H1 (cell line): ENCODE results near the gene KDM1A. TPM values are rescaled to one million over a fixed set of nuclear protein-coding genes. Genes with fewer than 3 reads are reported as not detected.

Experiments
- CTCF ChIA-PET: fragments of 300-600 bp; sonication (Branson Sonifier 250); formaldehyde crosslinking; loops from one replicate; lab custom pipeline; 2021; ENCODE audit not compliant: partially characterized antibody; lab: Charles Lee
- POLR2A ChIA-PET: fragments of 300-600 bp; sonication (Branson Sonifier 250); formaldehyde crosslinking; loops from one replicate; lab custom pipeline; 2021; ENCODE audit warnings: inconsistent platforms; ENCODE audit not compliant: partially characterized antibody; lab: Charles Lee
- DNase-seq, 2 experiments: peaks; one replicate each; pipeline versions ENCODE4 v3.0.0 to v3.0.0-alpha.2; 2010 to 2022; ENCODE audit warnings: low spot score in 2 of 2, low read depth in 1 of 2, mixed read lengths in 1 of 2
- FAIRE-seq: peaks from 2 replicates; lab custom pipeline; 2011; peaks lifted over from hg19 to GRCh38; lab: Jason Lieb, UNC
- H2AFZ ChIP-seq: 2 replicates; pipeline ENCODE4 v1.8.1; 2012; ENCODE audit warnings: low read length, inconsistent platforms
- H2AK5ac ChIP-seq: 2 replicates; pipeline ENCODE4 v1.6.1; 2013; ENCODE audit warnings: low read depth, low read length
- H2BK120ac ChIP-seq: replicated peaks from 2 replicates; pipeline ENCODE3; 2013; ENCODE audit warnings: low read depth, low read length, inconsistent platforms
- H2BK12ac ChIP-seq: 2 replicates; pipeline ENCODE4 v1.6.1; 2013; ENCODE audit warnings: low read depth, low read length
- H2BK15ac ChIP-seq: 2 replicates; pipeline ENCODE4 v1.6.1; 2013; ENCODE audit warnings: low read length
- H2BK20ac ChIP-seq: 2 replicates; pipeline ENCODE4 v1.6.1; 2013; ENCODE audit warnings: low read length
- H2BK5ac ChIP-seq: 2 replicates; pipeline ENCODE4 v1.6.1; 2013; ENCODE audit warnings: low read depth, low read length
- H3K14ac ChIP-seq: 2 replicates; pipeline ENCODE4 v1.6.1; 2013; ENCODE audit warnings: inconsistent platforms; ENCODE audit not compliant: insufficient read length
- H3K18ac ChIP-seq: 2 replicates; pipeline ENCODE4 v1.6.1; 2013; ENCODE audit warnings: low read length; ENCODE audit errors: extremely low read depth
- H3K23ac ChIP-seq: 2 replicates; pipeline ENCODE4 v1.6.1; 2013; ENCODE audit warnings: inconsistent platforms; ENCODE audit not compliant: insufficient read length
- H3K23me2 ChIP-seq: 2 replicates; pipeline ENCODE4 v1.6.1; 2013; ENCODE audit warnings: low read depth, low read length
- H3K27ac ChIP-seq: 2 replicates; pipeline ENCODE4 v1.6.1; 2011; ENCODE audit warnings: low read depth, low read length, inconsistent platforms
- H3K27me3 ChIP-seq, 4 experiments: replicated peaks in 1 of 4; 1 replicate in 1 of 4; 2 replicates in 3 of 4; pipeline versions ENCODE4 v1.6.1 to v1.8.1; 2011 to 2013; ENCODE audit warnings: low read length in 3 of 4, mild to moderate bottlenecking in 3 of 4, inconsistent platforms in 2 of 4, mixed read lengths in 2 of 4, moderate library complexity in 1 of 4; ENCODE audit not compliant: control insufficient read depth in 3 of 4, insufficient read depth in 3 of 4; ENCODE audit errors: extremely low read depth in 1 of 4
- H3K36me3 ChIP-seq, 4 experiments: 2 replicates each; pipeline versions ENCODE4 v1.6.1 to v1.8.1; 2011 to 2013; ENCODE audit warnings: mild to moderate bottlenecking in 4 of 4, low read length in 3 of 4, moderate library complexity in 2 of 4, control low read depth in 1 of 4, inconsistent platforms in 1 of 4; ENCODE audit not compliant: insufficient read depth in 4 of 4, control insufficient read depth in 2 of 4
- H3K4ac ChIP-seq: replicated peaks from 2 replicates; pipeline ENCODE3; 2013; ENCODE audit warnings: low read length, low read depth, mixed read lengths, inconsistent platforms; ENCODE audit not compliant: insufficient read length
- H3K4me1 ChIP-seq, 4 experiments: replicated peaks in 1 of 4; 1 replicate in 1 of 4; 2 replicates in 3 of 4; pipeline versions ENCODE4 v1.6.1 to v1.8.1; 2011 to 2013; ENCODE audit warnings: low read length in 3 of 4, inconsistent platforms in 2 of 4, mixed read lengths in 1 of 4; ENCODE audit not compliant: insufficient read depth in 4 of 4, control insufficient read depth in 3 of 4
- H3K4me2 ChIP-seq, 2 experiments: 2 replicates each; pipeline versions ENCODE4 v1.6.1 to v1.8.1; 2011 to 2013; ENCODE audit warnings: low read depth in 2 of 2, low read length in 2 of 2, control low read depth in 1 of 2, inconsistent platforms in 1 of 2, mild to moderate bottlenecking in 1 of 2; ENCODE audit not compliant: insufficient read depth in 1 of 2
- H3K4me3 ChIP-seq, 4 experiments: fragments of 200-600, 300-600 bp in 1 of 4; sonication (generic), shearing (Covaris generic), sonication (Bioruptor Twin) in 1 of 4; 2 replicates each; pipeline versions ENCODE4 v1.5.1 to v1.8.1; 2011 to 2016; ENCODE audit warnings: low read length in 4 of 4, low read depth in 3 of 4, control low read depth in 2 of 4, inconsistent platforms in 2 of 4, mild to moderate bottlenecking in 2 of 4, mixed read lengths in 1 of 4, moderate library complexity in 1 of 4; ENCODE audit not compliant: insufficient read depth in 2 of 4; ENCODE audit errors: extremely low read depth in 1 of 4
- H3K56ac ChIP-seq: replicated peaks from 2 replicates; pipeline ENCODE3; 2013; ENCODE audit warnings: low read depth, mild to moderate bottlenecking, mixed read lengths, low read length, inconsistent platforms; ENCODE audit not compliant: insufficient read length
- H3K79me1 ChIP-seq: 2 replicates; pipeline ENCODE4 v1.6.1; 2013; ENCODE audit warnings: low read depth, low read length, control low read depth
- H3K79me2 ChIP-seq, 2 experiments: 2 replicates each; pipeline versions ENCODE4 v1.6.1 to v1.8.1; 2012 to 2013; ENCODE audit warnings: low read length in 2 of 2, mild to moderate bottlenecking in 2 of 2, inconsistent platforms in 1 of 2; ENCODE audit not compliant: insufficient read depth in 2 of 2, control insufficient read depth in 1 of 2
- H3K9ac ChIP-seq, 4 experiments: replicated peaks in 1 of 4; 1 replicate in 1 of 4; 2 replicates in 3 of 4; pipeline versions ENCODE4 v1.6.1 to v1.8.1; 2011 to 2013; ENCODE audit warnings: low read depth in 3 of 4, low read length in 3 of 4, control low read depth in 2 of 4, mild to moderate bottlenecking in 2 of 4, moderate library complexity in 2 of 4, inconsistent platforms in 1 of 4; ENCODE audit errors: extremely low read depth in 1 of 4
- H3K9me3 ChIP-seq, 2 experiments: 2 replicates each; pipeline versions ENCODE4 v1.6.1 to v1.8.1; 2012 to 2013; ENCODE audit warnings: mild to moderate bottlenecking in 2 of 2, moderate library complexity in 2 of 2, control low read depth in 1 of 2, inconsistent platforms in 1 of 2, low read depth in 1 of 2, low read length in 1 of 2, mixed read lengths in 1 of 2; ENCODE audit not compliant: insufficient read depth in 2 of 2
- H4K20me1 ChIP-seq, 2 experiments: replicated peaks in 1 of 2; 2 replicates each; pipeline versions ENCODE3 to v1.8.1; 2011 to 2013; ENCODE audit warnings: inconsistent platforms in 2 of 2, low read length in 2 of 2, mild to moderate bottlenecking in 1 of 2; ENCODE audit not compliant: insufficient read depth in 2 of 2, control insufficient read depth in 1 of 2
- H4K5ac ChIP-seq: 2 replicates; pipeline ENCODE4 v1.6.1; 2013; ENCODE audit warnings: low read length, low read depth, mixed read lengths, inconsistent platforms; ENCODE audit not compliant: insufficient read length
- H4K8ac ChIP-seq: 2 replicates; pipeline ENCODE4 v1.8.0; 2013; ENCODE audit warnings: mild to moderate bottlenecking, moderate library complexity, low read length, inconsistent platforms; ENCODE audit not compliant: insufficient read depth; ENCODE audit errors: extremely low read depth
- H4K91ac ChIP-seq: replicated peaks from 2 replicates; pipeline ENCODE3; 2013; ENCODE audit warnings: low read length, mixed read lengths, inconsistent platforms; ENCODE audit not compliant: insufficient read length
- BRCA1 ChIP-seq: IDR thresholded peaks from 2 replicates; pipeline ENCODE4 v1.6.1; 2012; ENCODE audit warnings: low read depth, low read length, improper control_type of control experiment
- CBX5 ChIP-seq: fragments of 300-800, 300-1000 bp; sonication (generic); IDR thresholded peaks from 2 replicates; pipeline ENCODE4 v1.7.1; 2016; ENCODE audit warnings: antibody characterized with exemption, low read length, low read depth
- EP300 ChIP-seq, 2 experiments: IDR thresholded peaks; 1 replicate in 1 of 2; 2 replicates in 1 of 2; pipeline ENCODE4 v1.6.1; 2011 to 2012; ENCODE audit warnings: low read depth in 2 of 2, low read length in 2 of 2, mild to moderate bottlenecking in 2 of 2, borderline replicate concordance in 1 of 2, inconsistent platforms in 1 of 2, moderate library complexity in 1 of 2
- HDAC2 ChIP-seq, 2 experiments: fragments of 300-600 bp in 1 of 2; sonication (generic) in 1 of 2; IDR thresholded peaks; 2 replicates each; pipeline ENCODE4 v1.6.1; 2011 to 2012; ENCODE audit warnings: low read depth in 2 of 2, low read length in 2 of 2, mild to moderate bottlenecking in 2 of 2, moderate library complexity in 2 of 2, borderline replicate concordance in 1 of 2, inconsistent platforms in 1 of 2
- POLR2A ChIP-seq, 2 experiments: IDR thresholded peaks; 1 replicate in 1 of 2; 2 replicates in 1 of 2; pipeline ENCODE4 v1.6.1; 2011; ENCODE audit warnings: low read depth in 2 of 2, low read length in 2 of 2, mild to moderate bottlenecking in 2 of 2; ENCODE audit errors: control extremely low read depth in 1 of 2
- TAF1 ChIP-seq: IDR thresholded peaks from 2 replicates; pipeline ENCODE4 v1.6.1; 2011; ENCODE audit warnings: mild to moderate bottlenecking, low read depth, low read length
- YY1 ChIP-seq: IDR thresholded peaks from 2 replicates; pipeline ENCODE4 v1.6.1; 2011; ENCODE audit warnings: low read depth, mild to moderate bottlenecking, low read length
- WGBS, 2 experiments: shearing (Covaris generic) in 1 of 2; methylation state at CpG; one replicate each; pipeline versions ENCODE4 v1.1.6 to v1.1.7; 2013 to 2015; ENCODE audit warnings: low lambda C conversion rate in 2 of 2, mixed read lengths in 2 of 2, inconsistent platforms in 1 of 2, low coverage in 1 of 2, missing lambda C conversion rate in 1 of 2; ENCODE audit not compliant: insufficient replicate concordance in 2 of 2, insufficient coverage in 1 of 2, insufficient read length in 1 of 2; ENCODE audit errors: extremely low coverage in 1 of 2, missing lambda C conversion rate in 1 of 2; 5-methylcytosine and 5-hydroxymethylcytosine counted together
- polyA plus RNA-seq, 7 experiments: library from polyadenylated mRNA; depleted of rRNA in 3 of 7; stranded (reverse) in 5 of 7; unstranded in 2 of 7; fragments of >200 nt in 5 of 7; fragments of 200-250 nt in 2 of 7; gene quantifications; 1 replicate in 5 of 7; 2 replicates in 1 of 7; 4 replicates in 1 of 7; pipeline versions ENCODE4 v1.2.1 to v1.2.3, GENCODE V29; 2011 to 2013; ENCODE audit warnings: missing spikeins in 2 of 7, mixed read lengths in 2 of 7
- total RNA-seq: library from RNA; stranded (reverse); fragmentation: NEBNext Ultra II Directional; extraction: Animal tissue kit (Norgen Biotek cat#: 25700); gene quantifications from 2 replicates; pipeline ENCODE4 v1.2.1, GENCODE V29; 2021
- TF ChIP-seq, protein P1 (sequence below), 3 experiments: IDR thresholded peaks; 1 replicate in 2 of 3; 2 replicates in 1 of 3; pipeline versions ENCODE4 v1.5.1 to v1.6.1; 2011; ENCODE audit warnings: low read length in 3 of 3, mild to moderate bottlenecking in 3 of 3, inconsistent platforms in 2 of 3, low read depth in 1 of 3, moderate library complexity in 1 of 3; ENCODE audit not compliant: insufficient read depth in 1 of 3; ENCODE audit errors: control extremely low read depth in 1 of 3

The KDM1A gene
- total and polyA plus RNA-seq, 2 of the 8 experiments (the other 6 are each of a cell fraction or from before 2014, with no cell fraction given) = 216 to 275 TPM

DNA sequence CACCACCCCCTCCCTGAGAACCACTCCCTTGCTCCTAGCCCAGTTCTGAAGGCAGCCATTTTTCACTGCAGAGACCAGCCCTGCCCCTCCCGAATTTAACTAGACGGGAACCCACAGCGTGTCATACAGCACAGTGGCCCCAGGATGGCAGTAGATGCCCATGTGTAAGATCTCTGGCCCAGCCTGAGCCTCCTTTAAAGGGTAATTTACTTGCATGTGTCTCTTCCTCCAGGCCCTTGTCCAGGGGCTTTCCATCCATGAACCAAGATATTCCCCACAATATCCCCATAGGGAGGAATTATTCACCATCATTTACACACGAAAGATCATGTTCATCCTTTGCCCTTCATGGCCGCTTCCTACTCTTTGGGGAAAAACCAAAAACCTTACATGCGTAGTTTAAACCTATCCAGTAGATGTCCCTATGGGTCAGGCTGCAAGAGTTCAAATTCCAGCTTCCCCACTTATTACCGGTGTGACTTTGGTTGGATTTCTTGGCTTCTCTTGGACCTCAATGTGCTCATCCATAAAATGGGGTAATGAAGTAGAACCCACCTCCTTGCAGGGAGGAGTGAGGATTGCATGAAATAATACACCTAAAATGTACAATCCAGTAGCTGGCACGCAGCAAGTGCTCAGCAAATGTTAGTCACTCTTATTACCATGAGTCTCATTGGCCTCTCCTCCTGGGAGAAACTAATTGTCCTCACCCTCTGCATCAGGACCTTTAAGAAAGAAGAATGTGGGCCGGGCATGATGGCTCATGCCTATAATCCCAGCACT lies 42.6 kb upstream of the KDM1A start:
- Histone ChIP-seq H4K8ac (no peak overlapping the region), H3K36me3 (no peaks in the 10 kb centered on the region), H3K4me3 (no peak overlapping the region), H3K4me1 (no peaks in the 10 kb centered on the region), H3K9ac (no peak overlapping the region), H2BK12ac (peak overlapping the region; percentile 82; the same call in 1 of the 2 replicates), H2BK120ac (no peak overlapping the region), H2BK20ac (no peak overlapping the region), H4K20me1 (no peaks in the 10 kb centered on the region), H2BK5ac (peak overlapping the region; percentile 87), H3K27me3 (no peaks in the 10 kb centered on the region), H3K4ac (no peak overlapping the region), H3K4me2 (peak overlapping the region in 1 of 2 experiments; percentile 5; a peak in 1 of 4 replicates), H3K14ac (no peak overlapping the region), H3K79me2 (no peaks in the 10 kb centered on the region), H2AFZ (peak overlapping the region; percentile 93), H4K5ac (no peak overlapping the region), H3K79me1 (no peaks in the 10 kb centered on the region), H4K91ac (no peak overlapping the region), H3K23ac (no peak overlapping the region), H3K23me2 (no peaks in the 10 kb centered on the region), H3K9me3 (no peaks in the 10 kb centered on the region), H3K27ac (no peak overlapping the region), H3K56ac (no peak overlapping the region), H3K18ac (no peak overlapping the region; the same call in 1 of the 2 replicates), H2AK5ac (no peak overlapping the region), H2BK15ac (no peak overlapping the region)
- CTCF ChIA-PET = interaction anchor here (0.5 to 2.2 kb wide), 20 partner anchors 8 to 213 kb away, joined by 3 to 17 read pairs (median 4); no protein-coding TSS in a partner anchor
- DNase-seq (peak; percentile 57 to 79), FAIRE-seq (peak; percentile 84)
- POLR2A ChIA-PET = interaction anchor here (0.5 to 0.9 kb wide), 2 partner anchors 43 to 100 kb away, joined by 3 to 4 read pairs; partner anchors contain the start of gene KDM1A
- WGBS, 2 experiments = 47% methylated on average over 9 of the region's 9 CpGs; no CpG with 5 or more reads in 1 of the 2 experiments
- TF ChIP-seq YY1 (peak; percentile 93), BRCA1 (no peak), EP300 (IDR thresholded peaks at IDR 0.05; ENCODE audit: borderline replicate concordance in 1 of 2, low read depth in 2 of 2, low read length in 2 of 2) (no peak), POLR2A (IDR thresholded peaks at IDR 0.05; ENCODE audit: control extremely low read depth in 1 of 2, low read depth in 2 of 2, low read length in 2 of 2) (peak in 1 of 2 experiments; percentile 36; a peak in 1 of 3 replicates), HDAC2 (IDR thresholded peaks at IDR 0.05; ENCODE audit: borderline replicate concordance in 1 of 2, low read depth in 2 of 2, low read length in 2 of 2) (no peak), CBX5 (no peak), TAF1 (peak; percentile 65)
- TF ChIP-seq, protein P1, sequence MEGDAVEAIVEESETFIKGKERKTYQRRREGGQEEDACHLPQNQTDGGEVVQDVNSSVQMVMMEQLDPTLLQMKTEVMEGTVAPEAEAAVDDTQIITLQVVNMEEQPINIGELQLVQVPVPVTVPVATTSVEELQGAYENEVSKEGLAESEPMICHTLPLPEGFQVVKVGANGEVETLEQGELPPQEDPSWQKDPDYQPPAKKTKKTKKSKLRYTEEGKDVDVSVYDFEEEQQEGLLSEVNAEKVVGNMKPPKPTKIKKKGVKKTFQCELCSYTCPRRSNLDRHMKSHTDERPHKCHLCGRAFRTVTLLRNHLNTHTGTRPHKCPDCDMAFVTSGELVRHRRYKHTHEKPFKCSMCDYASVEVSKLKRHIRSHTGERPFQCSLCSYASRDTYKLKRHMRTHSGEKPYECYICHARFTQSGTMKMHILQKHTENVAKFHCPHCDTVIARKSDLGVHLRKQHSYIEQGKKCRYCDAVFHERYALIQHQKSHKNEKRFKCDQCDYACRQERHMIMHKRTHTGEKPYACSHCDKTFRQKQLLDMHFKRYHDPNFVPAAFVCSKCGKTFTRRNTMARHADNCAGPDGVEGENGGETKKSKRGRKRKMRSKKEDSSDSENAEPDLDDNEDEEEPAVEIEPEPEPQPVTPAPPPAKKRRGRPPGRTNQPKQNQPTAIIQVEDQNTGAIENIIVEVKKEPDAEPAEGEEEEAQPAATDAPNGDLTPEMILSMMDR (IDR thresholded peaks at IDR 0.05; ENCODE audit: control extremely low read depth in 1 of 3, insufficient read depth in 1 of 3, low read depth in 1 of 3, low read length in 3 of 3) = peak; percentile 89 to 92 (median 91)
